GM19452 (cell line): ENCODE data around the gene OMG.
"Not testable (repeated sequence)": the region's sequence is repeated elsewhere in the genome, so short reads cannot be mapped to it uniquely, and the experiment has no call there.

ENCODE experiments used
- ATAC-seq: cut with Tn5 transposase; IDR thresholded peaks from one replicate; pipeline ENCODE4 v1.9.1; 2021; ENCODE audit not compliant: unreplicated experiment

Gene OMG

DNA sequence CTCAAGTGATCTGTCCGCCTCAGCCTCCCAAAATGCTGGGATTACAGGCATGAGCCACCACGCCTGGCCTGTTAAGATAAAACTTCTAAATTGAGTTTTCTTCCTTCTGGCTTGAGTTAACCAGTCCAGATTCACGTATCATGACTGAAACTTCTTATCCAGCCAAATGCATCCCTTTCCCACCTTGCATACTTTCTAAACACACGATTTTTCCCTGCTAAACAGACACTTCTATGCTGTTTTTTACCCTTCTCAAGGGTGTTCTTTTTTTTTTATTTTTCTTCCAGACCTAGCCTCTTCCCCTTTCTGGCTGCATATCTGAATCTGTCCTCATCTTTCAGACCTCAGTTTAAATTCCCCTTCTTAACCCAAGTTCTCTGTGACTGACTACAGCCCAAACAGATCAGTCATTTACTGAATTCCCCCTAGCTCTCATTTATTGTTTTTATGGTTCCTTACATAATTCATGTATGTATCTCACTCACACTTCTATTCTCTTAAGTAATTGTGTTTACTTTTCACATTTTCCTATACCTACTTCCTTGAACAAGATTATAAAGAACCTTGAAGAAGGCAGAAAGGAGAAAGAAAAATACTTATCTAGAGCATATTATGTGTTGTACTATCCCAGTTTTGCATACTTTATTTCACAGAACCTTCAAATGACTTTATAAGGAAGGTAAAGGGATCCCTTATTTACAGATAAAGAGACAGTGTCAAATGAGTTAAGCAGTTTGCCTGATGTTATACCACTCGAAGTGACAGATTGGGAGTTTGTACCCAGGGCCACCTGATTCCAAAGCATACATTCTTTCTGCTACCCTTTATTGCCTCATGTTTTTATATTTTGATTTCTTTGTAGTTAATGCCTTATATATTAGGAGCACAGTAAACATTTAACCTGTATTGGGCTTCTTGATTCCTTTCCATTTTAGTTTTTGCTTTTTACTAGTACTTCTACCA, 11.6 kb upstream of the OMG start:
- no peak for ATAC-seq

- no peak for ATAC-seq
Observed at GRCh38 chr17:31307640-31308039, 10.6 kb upstream of the OMG start.

GRCh38 chr17:31299624-31300023, 2.6 kb upstream of the OMG start:
- ATAC-seq: no peak

GRCh38 chr17:31296142-31296541, 897 bp downstream of the OMG start:
- ATAC-seq: no peak

- ATAC-seq: no peak
Observed at GRCh38 chr17:31295489-31295871, 1.6 kb downstream of the OMG start.

DNA sequence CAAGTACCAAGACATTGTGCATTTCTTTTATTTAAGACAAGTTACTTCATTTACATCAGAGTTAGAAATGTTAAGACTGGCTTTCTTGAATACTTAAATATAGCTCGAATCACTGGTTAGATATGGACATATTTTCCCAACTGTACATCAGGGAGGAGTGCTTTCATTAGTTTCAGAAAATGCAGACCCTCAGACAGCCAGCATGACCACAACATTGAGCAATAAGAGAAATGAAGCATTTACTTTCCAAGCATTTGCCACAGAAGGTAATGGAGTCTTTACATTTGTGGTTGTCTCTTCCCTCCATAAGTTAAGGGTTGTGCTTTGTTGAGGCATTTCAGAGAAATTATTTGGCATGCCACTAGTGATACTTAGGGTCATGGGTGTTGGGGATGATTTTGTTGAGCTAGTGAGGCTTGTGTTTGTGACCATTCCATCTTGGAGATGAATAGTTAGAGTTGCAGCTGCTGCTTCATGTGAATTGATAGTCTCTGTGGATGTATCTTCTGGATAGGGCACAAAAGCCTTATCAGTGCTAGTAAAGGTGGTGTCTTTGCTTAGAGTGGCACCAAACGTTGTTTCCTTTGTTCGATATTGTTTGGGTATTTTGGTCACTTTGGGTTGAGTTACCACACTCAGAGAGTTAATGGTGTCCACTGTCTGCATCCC, 2.1 kb downstream of the OMG start:
- ATAC-seq: no peak

DNA sequence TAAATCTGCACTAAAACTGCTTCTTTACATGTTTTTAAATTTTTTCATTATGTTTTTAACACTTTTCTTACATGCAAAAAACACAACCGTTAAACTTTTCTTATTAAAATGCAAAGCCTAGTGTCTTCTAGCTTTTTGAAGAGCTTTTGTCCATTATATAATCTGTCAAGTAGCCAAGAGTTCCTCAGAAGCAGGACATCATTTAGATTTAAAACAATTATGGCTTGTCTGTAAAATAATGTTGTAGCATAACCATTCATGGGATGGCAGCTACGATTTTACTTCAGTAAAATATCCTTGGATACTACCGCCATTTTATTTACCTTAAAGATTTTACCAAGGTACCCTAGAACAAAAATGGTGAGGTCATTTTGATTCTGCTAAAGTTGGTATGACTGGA, 2.8 kb downstream of the OMG start:
- no peak for ATAC-seq

DNA sequence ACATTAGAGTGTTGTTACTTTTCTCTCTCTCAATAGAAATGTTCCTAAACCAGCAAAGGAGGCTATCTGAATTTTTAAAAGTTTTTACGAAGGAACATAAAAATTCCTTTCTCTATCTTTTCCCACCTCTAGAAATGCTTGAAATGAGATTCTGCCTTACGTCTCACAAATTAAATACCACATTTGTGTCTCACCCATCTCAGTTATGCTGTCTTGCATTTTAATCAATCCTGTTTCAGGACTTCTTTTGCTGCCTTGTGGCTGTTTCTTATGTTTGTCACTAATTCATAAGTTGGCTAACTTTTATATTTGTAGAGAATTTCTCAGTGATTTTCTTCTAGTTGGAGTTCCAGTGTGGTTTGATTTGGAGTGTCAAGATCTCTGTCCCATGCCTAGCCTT, 3.5 kb downstream of the OMG start:
- ATAC-seq: no peak

GRCh38 chr17:31291820-31292219, 5.2 kb downstream of the OMG start:
- no peak for ATAC-seq

GRCh38 chr17:31289790-31290189, 7.2 kb downstream of the OMG start:
- no peak for ATAC-seq

- ATAC-seq: not testable (repeated sequence)
Observed at GRCh38 chr17:31287932-31288331, 9.1 kb downstream of the OMG start.

DNA sequence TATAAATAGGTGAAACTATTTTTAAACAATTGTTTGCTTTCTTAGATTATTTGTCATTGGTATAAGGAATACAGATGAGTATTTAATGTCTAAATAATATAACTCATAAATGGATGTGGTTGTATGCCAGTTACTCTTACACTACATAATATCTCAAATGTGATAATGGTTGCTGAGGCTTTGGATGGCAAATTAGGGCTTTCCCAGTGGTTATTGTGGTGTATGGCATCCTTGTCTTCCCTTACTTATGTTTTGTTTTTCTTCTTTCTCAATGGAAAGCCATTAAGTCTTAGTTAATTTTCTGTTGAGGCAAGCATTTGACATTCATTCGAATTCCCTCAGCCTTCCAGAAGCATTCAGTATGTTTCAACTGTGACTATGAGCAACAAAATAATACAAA, 10.5 kb downstream of the OMG start:
- no peak for ATAC-seq

DNA sequence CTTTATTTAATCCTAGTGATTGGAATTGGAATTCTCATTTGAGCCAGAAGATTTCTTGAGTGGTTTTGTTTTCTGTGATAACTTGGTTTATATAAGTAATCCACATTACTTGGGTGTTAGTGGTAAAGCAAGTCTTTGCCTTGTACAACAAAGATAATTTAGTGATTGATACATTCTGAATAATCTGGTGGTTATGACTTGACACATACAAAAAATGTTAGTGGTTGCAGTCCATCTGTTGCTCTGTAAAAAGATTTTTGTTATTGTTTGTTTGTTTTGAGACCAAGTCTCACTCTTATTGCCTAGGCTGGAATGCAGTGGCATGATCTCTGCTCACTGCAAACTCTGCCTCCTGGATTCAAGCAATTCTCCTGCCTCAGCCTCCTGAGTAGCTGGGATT, 13.2 kb downstream of the OMG start:
- ATAC-seq: no peak

GRCh38 chr17:31281061-31281460, 16.0 kb downstream of the OMG start:
- no peak for ATAC-seq

DNA sequence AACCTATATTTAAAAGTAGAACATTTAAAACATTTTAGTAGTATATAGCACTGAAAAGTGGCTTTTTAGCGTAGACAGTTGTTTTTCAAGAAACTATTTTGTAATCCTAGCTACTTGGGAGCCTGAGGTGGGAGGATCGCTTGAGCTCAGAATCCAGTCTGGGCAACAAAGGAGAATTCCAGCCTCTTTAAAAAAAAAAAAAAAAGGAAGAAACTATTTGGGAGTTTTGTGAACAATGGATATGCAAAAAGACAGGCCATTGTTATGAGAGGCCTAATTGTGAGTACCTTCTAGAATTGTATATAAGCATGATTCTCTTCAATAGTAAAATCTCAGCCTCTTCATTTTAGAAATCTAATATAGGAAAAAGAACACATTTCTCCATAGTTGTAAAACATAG, 17.6 kb downstream of the OMG start:
- no peak for ATAC-seq

DNA sequence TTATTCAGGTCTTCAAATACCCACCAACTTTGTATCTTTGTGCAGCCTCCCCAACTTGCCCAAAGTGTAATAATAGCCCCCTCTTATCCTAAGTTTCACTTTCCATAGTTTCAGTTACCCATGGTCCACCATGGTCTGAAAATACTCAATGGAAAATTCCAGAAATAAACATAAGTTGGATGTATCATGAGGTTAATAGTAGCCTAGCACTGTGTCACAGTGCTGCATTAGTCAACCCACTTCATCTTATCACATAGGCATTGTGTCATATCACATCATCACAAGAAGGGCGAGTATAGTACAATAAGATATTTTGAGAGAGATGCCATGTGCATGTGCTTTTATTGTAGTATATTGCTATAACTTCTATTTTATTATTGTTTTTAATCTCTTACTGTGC, 21.9 kb downstream of the OMG start:
- ATAC-seq: no peak

- ATAC-seq: no peak
Observed at GRCh38 chr17:31274252-31274651, 22.8 kb downstream of the OMG start.

DNA sequence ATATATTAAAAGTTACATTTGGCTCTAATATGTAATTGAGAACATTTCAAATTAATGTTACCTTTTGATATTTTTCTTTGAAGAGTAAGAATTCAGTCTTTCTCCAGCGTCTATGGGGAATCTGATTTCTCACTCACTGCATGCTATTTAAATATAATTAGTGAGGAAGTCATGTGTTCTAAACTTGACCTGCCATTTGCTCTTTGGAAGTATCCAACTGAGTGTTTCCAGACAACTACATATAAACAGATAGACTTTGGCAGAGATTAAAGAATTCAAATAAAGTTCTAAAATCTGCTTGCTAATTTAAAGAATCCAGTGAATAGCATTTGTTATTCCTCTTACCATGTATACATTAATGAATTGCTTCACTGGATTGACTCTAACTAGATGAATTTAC, 23.5 kb downstream of the OMG start:
- no peak for ATAC-seq

DNA sequence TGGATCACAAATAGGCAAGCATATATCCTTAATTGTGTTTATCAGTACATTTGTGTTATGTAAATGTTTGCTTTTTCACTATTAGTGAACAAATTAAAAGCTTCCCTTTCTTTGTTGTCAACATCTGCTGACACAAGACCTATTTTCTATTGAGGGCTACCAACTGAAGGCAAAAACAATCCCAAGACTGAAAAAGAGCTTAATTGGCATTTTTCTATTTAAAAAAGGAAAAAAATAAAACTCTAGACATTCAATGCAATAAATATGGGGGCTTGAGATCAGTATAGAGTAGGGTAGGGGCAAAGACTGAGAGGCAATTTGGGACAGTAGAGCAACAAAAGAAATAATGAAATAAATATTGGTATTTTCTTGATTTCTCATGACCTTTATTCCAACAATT, 24.2 kb downstream of the OMG start:
- ATAC-seq: no peak

GRCh38 chr17:31272236-31272635, 24.8 kb downstream of the OMG start:
- ATAC-seq: no peak

- ATAC-seq: no peak
Observed at GRCh38 chr17:31269578-31269983, 27.5 kb downstream of the OMG start.

DNA sequence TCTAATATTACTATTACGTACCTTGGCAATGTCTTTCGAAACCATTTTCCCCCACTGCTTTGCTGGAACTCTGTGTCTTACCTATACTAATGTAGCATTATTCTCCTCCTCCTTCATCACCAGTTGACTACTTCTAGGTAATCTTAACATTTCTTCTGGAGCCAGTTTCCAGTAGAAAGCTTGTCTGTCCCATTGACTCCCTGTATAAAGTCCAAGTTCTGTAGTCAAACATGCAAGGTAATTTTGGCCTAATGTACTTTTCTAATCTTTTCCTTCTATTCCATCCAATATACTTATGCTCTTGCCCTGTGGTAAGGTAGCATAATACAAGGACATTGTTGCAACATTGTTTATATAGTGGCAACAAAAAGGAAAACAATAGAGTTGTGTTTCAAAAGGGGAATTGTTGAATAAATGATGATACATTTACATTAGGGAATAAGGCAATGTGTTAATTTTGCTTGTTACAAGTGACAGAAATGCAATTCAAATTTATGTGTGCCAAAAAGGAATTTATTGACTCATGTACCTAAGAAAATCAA, 27.9 kb downstream of the OMG start:
- ATAC-seq: no peak
